ENCODE data around the gene EGLN2.
A peak's percentile ranks its signal among the peaks of the same experiment; 100 is the strongest.
"Not testable (repeated sequence)": the region's sequence is repeated elsewhere in the genome, so short reads cannot be mapped to it uniquely, and the experiment has no call there.

Gene EGLN2

DNA sequence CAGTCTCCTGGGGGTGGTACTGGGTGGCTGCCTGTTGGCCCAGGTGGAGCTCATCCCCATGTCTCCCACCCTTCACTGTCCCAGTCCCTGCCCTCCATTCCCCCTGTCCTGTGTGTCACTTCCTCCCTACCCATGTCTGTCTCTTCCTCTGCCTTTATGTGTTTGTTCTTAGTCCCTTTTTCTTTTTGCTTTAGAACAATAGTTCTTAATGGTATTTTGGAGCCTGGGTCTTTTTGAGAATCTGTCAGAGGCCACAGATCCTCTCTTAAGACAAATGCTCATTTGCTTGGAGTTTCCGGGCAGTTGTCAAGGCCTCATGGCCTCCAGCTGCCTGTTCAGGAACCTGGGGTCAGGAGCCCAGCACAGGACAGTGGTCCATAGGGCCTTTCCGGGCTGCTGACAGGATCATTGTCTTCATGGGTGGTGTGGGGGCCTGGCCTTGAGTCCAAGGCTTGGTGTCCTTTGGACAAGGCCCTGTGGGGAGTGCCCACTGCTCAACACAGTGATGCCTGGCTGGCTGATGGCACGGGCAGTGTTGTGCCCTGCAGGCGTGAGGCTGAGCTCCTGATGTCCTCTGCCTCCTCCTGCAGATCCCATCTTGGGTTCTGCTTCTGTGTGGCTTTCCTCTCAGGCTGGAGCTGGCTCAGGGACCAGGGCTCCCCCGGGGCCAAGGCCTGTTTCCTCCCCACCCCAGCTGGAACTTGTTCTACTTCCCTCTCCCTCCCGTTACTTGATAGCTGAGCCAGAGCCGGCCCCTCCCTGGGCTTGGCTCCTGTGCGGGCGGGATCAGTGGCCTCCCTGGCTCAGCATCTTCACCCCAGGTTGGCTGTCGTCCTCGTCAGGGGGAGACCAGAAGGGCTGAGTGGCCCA, 3.5 kb downstream of the EGLN2 start:
- no peak for DNase-seq

DNA sequence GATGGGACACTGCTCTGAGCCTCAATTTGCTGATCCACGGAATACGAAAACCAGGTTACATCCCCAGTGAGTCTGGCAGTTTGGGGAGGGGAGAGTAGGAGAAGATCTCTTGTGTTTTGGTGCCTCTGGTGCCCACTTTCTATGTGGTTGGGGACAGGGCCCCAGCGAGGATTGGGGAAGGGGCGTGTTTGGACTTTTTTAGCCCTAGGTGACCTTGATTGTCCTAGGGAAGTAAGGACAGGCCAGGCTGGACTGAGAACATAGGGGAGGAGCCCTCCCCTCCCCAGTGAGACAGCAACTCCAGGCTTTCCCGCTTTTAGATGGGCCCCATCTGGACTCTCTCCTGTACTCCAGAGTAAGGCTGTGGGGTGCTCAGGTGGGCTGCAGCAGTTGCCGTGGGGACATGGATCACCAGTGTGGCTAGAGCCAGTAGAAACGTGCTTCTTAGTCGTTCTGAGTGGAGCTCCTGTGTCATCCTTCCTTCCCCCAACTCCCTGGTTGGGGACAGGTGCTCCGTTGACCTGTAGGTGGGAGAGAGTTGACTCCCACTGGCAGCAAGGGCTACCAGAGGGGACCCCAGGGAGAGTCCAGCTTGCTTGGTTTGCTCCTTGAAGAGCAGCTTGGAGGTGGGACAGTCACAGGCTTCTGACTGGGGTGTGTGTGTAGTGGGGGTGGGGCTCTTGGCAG, 4.3 kb downstream of the EGLN2 start:
- DNase-seq = no peak

DNA sequence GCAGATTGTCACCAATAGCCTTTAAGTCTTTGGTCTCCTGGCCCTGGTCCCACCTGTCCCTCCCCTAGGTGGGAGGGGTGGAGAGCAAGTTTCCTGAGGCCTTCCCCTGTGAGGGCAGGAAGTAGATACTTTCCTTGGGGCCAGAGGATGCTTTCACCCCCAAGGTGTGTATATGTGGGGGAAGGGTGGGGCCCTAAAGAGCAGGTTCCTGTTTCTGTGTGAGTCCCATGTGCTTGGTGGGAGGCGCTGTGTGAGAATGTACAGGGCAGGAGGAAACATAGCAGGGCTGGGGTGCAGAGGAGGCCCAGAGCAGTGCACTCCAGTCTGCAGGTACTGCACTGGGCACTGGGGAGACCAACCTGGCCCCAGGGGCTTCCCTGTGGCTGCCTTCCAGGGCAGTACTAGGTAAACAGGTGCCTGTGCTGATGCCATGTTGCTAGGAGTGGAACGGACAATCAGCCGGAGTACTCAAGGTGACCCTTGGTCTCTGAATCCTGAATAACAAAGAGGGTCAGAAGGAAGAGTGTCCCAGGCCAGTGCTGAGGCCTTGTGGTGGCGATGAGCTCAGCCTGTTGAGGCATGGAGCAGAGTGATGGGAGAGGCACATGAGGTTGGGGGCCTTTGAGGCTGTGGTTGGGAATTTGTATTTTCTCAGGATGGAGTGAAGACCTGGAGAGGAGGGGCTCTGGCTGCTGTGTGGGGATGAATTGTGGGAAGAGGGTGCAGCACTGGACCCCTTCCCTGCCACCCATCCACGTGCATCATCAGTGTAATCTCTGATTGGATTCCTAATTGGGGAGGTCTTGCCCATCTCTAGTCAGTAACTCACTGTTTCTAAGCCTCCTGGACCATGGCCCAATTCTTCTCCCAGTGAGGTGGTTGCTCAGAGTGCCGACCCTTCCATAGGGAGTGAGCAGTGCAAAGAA, 5.1 kb downstream of the EGLN2 start:
- no peak for DNase-seq

DNA sequence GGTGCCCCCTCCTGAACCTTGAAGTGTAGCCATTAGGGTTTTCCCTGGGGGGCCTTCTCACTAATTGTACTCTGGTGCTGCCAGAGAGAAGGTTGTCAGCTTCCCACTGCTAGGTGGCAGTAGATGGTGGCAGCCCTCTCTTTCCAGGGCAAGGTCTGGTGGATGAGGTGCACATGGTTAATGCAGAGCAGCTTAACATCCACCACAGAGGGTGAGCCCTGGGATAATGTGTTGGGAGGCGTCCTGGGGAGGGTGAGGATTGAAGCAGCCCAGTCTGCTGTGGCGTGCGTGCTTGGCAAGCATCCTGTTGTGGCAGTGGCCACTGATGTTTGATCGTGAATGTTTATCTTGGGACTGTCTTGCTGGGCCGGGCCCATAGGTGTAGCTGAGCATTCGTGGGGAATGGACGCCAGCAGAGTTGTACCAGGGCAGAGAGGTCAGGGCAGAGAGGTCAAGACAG, 5.8 kb downstream of the EGLN2 start:
- DNase-seq = no peak

DNA sequence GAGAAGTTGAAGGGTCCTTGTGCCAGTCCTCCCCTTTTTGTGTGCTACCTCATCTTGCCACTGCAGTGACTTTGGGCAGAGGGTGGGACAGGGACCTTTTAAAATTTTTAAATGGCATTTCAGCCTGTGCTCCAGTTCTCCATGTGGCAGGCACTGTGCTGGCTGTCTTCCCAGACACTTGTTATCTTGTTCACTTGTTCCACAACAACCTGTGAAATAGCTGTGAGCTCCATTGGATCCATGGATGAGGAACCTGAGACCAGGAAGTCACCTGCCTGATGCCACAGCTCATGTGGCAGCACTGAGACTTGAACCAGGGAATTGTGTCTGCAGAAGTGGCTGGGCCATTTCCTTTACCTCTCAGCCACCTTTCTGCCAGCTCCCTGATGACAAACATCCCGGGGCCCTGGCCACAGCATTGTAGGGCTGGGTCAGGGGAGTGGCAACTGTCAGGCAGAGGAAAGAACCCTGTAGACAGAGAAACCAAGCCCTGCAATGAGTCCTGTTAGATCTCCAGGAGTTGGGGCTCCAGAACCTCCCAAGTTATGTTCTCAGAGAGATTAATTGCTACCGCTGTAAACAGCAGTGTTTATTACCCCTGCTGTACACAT, 6.4 kb downstream of the EGLN2 start:
- DNase-seq = no peak

DNA sequence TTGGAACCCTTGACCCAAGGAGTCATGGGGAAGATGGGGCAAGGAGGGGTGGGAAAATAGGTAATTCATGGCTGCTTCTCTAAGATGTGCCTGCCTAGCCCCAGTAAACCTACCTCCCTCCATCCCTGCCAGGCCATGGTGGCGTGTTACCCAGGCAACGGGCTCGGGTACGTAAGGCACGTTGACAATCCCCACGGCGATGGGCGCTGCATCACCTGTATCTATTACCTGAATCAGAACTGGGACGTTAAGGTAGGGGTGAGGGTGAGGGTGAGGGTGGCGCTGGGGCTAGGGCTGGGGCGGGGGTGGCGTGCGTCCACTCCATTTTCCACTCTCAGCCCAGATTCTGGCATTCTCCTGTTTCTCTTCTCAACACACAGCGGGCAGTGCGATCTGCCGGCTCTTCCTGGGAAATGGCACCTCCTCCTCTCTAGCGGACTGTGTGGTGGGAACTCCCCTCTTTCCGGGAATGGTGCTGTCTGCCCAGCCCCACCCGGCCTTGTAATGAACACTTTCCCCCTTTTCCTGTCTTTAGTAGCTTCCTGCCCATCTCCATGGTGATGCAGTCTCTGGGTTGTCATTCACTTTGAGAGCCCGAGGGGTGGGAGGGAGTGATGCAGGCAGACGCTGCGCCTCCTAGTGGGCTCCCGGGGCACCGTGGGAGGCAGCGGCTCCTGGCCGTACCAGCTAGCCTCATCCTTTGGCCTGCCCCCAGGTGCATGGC, 7.6 kb downstream of the EGLN2 start:
- peak; percentile 69 for DNase-seq

DNA sequence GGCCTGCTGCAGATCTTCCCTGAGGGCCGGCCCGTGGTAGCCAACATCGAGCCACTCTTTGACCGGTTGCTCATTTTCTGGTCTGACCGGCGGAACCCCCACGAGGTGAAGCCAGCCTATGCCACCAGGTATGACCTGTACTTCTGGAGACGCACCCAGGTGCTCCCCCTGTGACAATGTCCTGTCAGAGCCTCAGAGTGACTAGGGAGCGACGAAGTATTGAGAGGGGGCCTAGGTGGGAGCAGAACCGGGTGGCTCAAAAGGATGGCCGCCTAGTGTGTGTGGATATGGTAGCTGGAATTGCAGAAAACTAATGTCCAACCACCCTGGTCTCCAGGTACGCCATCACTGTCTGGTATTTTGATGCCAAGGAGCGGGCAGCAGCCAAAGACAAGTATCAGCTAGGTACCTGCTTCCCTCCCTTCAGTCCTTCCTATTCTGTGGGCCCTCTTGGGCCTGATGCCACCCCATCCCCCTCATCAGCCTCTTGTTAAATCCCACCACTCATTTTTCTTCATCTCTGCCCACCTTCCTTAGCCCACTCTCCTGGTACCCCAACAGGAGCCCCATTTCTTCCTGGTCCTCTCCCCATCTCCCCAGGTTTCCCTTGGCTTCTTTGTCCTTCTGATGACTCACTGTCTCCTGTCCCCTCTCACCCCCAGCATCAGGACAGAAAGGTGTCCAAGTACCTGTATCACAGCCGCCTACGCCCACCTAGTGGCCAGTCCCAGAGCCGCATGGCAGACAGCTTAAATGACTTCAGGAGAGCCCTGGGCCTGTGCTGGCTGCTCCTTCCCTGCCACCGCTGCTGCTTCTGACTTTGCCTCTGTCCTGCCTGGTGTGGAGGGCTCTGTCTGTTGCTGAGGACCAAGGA, 8.4 kb downstream of the EGLN2 start:
- DNase-seq = no peak

DNA sequence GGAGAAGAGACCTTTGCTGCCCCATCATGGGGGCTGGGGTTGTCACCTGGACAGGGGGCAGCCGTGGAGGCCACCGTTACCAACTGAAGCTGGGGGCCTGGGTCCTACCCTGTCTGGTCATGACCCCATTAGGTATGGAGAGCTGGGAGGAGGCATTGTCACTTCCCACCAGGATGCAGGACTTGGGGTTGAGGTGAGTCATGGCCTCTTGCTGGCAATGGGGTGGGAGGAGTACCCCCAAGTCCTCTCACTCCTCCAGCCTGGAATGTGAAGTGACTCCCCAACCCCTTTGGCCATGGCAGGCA, 9.0 kb downstream of the EGLN2 start:
- no peak for DNase-seq

DNA sequence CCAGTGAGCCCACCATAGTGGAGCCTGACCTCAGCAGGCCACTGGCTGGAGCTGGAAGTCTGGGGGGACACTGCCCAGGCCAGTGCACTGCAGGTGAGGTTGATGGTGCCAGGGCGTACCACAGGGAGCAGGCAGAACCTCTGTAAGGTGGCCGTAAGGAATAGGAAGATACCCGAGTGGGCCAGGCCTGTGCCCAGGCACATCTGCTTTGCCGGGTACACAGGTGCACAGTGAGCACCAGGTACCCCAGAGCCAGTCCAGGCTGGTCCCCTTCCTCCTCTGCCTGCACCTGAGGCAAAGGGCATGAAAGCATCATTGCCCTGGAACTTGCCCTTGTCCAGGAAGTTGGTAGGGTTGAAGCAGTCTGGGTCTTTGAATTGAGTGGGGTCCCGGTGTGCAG, 9.5 kb downstream of the EGLN2 start:
- no peak for DNase-seq

DNA sequence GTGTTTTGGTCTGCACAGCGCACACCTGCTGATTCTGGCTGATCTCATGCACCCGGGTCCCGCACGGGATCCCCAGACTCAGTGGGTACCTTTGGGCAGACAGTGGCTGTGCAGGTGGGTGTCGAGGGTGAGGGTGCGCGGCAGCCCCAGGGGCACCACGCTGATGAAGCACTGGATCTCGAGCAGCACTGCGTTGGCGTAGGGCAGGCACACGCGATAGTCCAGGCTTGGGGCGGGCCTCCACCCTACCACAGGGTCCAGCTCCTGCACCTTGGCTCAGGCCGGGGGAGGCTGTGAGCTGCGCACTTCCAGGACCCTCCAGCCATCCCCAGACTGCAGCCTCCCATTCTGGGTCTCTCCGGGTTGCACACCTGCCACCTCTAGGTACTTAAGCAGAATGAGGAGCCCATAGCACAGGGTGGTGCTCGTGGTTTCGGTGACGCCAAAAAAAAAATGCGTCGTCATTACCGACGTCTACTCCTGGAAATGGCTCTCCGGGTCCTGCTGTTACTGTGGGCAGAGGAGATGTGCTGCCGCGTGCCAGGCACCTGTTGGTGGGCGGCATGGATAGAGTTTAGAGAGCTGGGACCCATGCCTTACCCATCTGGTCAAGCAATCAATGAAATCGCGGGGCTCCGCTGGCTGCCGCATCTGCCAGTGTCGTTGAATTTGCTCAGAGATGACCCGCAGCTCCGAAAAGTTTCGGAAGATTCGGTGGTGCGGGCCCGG, 10.5 kb downstream of the EGLN2 start:
- no peak for DNase-seq

DNA sequence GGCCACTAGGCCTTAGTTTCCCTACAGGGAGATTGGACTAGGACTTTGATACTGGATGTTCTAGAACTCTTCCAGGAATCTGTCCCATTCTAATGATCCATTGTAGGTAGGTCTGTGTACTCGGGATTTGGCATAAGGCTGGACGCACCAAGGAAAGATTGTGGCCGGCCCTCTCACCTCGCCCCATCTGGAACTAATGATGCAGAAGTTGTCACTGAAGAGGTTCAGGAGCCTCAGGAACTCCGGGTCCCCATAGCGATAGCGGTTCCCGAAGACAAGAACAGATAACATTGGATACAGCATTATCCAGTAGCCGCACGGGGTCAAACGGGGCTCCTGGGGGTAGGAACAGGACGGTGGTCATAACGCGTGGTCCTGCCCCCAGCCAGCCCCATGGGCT, 11.2 kb downstream of the EGLN2 start:
- no peak for DNase-seq

DNA sequence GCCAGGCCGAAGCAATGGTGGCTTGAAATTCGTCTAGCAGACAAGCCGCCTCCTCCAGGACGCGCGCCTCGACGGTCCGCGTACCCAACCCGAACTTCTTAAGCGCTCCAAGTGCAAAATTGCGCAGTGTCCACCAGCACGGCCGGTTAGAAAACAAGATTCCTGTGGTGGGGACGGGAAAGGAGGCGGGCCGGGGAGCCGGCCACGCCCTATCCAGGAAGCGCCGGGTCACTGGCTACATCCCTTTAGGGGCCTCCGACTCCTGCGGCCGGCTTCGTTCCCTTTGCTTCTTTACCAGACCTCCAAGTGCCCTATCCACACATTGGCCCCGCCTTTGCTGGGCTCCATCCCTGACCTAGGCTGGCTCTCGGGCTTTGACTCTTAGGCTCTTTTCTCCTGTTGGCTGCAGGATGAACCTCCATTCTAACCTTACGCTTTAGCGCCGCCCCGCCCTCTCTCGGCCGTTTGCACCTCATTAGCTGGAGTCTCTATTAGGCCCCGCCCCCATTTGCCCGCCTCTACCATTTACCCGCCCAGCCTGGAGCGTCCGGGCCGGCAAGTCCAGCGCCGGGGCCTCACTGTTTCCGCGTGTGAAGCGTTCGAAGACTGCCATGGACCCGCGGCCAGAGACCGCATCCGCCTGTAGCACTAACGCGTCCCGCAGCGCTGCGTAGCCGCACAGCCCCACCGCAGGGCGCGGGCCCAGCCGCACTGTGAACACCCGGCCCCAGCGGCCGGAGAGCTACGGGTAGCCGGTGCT, 11.8 kb downstream of the EGLN2 start:
- not testable (repeated sequence) for DNase-seq

DNA sequence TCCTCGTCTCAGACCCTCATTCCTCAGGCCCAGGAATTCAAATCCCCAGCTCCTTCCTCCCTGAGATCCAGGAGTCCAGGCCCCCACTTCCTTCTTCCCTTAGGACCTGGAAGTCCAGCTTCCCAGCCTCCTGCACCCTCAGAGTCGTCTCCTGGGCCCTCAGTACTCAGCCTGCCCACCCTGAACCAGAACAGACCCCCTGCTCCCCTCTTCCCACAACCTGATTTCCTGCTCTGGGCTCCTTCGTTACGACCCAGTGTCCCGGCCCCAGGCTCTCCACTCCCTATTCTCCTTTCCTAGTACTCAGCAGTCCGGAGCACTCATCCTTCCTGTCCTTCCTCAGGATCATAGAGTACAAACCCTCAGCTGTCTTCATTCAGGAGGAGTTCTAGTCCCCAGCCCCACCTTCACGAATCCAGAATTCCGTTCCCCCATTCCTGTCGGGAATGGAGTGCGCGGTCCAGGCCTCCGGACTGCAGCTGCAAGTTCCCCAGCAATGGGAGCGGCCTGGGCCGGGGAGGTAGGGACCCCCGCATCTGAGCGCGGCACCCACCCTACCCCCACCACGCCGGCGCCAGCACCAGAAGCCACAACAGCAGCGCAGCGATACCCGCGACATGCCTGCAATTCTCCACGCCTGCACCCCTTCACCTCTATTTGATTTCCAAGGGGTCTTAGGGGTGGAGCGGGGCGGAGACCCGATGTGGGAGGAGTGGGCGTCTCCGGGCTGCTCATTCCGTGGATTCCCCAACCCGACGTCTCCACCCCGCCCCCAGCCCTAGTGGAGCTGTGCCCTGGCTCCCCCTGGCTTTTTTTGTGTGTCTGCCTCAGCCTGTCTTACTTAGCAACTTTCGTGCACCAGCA, 12.7 kb downstream of the EGLN2 start:
- DNase-seq = no peak

DNA sequence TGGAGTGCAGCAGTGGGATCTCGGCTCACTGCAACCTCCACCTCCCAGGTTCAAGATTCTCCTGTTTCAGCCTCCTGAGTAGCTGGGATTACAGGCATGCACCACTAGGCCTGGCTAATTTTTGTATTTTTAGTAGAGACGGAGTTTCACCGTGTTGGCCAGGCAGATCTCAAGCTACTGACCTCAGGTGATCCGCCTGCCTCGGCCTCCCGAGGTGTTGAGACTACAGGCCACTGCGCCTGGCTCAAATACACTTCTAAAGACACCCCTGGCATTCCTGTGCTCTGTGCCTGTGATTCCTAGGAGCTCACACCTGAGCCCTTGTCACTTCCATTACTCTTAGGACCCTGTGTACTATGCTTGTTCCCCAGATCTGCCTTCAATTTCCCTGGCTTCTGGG, 13.6 kb downstream of the EGLN2 start:
- not testable (repeated sequence) for DNase-seq

DNA sequence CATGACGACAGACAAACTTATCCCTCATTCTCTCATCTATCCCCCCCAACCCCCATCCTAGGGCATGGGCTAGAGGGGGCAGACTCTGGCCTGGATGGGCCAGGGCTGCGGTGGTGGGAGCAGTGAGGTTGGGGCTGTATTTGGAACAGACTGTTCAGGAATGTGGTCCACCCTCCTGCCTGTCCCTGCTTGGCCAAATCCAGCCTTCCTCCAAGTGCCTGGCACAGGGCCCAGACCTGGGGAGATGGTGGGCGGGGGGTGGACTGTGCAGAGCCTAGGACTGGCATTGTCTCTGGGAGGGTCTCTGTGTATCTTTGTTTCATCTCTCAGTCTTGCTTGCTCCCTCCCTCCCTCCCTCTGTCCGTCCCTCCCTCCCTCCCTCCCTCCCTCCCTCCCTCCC, 14.2 kb downstream of the EGLN2 start:
- no peak for DNase-seq

DNA sequence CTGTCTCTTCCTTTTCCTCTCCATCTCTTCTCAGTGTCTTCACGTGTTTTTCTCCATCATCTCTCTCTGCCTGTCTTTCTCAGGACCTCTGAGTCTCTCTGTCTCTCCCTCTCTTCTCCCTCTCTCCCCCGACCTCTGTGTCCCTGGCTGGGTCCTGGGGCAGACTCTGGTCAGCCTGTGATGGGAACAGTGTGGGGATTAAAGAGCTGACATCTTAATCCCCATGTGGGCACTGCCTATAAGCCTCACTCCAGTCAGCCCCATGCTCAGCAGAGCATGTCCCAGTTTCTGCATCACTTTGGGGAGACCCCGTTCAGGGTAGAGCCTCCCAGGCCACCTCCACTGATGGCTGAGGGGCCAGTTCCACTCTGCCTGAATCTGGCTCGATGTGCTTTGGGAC, 16.2 kb downstream of the EGLN2 start:
- DNase-seq = no peak

DNA sequence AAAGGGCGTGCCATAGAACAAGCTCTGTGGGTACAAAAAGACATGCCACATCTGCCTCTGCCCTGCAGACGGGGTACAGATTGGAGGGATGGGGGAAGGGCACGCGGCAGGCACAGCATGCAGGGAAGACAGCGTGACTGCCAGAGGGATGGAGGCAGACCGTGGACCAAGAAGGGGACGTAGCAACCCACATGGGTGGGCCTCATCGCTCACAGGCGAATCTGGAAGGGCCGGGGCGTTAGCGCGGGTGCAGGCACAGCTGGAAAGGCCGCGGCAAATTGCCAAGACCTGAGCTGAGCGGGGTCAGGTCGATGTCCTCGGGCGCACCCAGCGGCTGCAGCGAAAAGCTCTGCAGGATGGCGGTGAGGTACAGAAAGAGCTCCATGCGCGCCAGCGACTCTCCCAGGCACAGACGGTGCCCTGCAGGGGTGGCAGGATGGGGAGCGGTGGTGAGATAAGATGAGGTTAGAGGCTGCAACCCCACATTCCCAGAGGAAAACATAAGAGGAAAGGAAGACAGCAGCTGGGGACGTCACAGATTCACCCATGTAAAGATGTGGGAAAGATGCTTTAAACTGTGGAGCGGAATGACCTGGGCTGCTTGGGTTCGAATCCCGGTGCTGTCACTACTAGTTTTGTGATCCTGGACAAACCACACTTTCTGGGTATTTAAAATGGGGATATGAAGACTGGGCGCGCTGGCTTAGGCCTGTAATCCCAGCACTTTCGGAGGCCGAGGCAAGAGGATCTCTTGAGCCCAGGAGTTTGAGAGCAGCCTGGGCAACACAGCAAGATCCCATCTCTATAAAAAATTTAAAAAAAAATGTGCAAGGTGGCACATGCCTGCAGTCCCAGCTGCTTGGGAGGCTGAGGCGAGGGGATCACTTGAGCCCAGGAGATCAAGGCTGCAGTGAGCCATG, 19.7 kb downstream of the EGLN2 start:
- not testable (repeated sequence) for DNase-seq

All from NCI-H1048 (cell line).